ENCODE measurements around the gene TLX3. TPM values are rescaled to one million over a fixed set of nuclear protein-coding genes. Genes with fewer than 3 reads are reported as not detected.

The TLX3 gene
- total and polyA plus RNA-seq, 2 of the 8 experiments (the other 6 are each of a cell fraction or from before 2014, with no cell fraction given) = not detected

DNA sequence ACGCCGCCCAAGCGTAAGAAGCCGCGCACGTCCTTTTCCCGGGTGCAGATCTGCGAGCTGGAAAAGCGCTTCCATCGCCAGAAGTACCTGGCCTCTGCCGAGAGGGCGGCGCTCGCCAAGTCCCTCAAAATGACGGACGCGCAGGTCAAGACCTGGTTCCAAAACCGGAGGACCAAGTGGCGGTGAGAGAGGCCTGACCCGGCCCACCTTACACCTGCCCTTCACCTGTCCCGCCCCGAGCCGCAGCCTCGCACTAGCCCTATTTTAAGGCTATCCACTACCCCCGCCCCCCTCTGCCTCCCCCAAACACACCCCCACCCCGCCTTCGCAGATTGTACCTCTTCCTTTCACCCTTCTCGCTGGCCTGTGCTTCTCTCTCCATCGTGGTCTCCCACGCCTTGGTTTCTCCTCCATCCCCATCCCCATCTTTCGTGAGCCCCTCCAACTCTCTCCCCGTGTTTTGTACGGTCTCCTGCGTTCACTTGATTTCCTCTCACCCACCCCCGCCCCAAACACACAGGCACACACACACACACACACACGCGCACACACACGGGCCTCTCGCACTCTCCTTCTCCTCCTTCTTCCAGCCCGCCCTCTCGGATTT, 1.3 kb downstream of the TLX3 start (continued):
- TF ChIP-seq CBX8 (IDR thresholded peaks at IDR 0.05; ENCODE audit: borderline replicate concordance, low read depth, low read length) (0 out of 2 replicates have a peak, but pooled peaks have one; percentile 82), RBBP5 (IDR thresholded peaks at IDR 0.05; ENCODE audit: borderline replicate concordance, low read depth, low read length) (no peak; the same call in 1 of the 2 replicates), EZH2 (IDR thresholded peaks at IDR 0.05; ENCODE audit: low read depth, low read length, severe bottlenecking) (peak; percentile 62)

Data from H1 (cell line).